Parathyroid adenoma (tissue), 2 donors: ENCODE results near the gene POLR3G.

Experiments used
- H2AFZ ChIP-seq: fragments of 300-600 bp; sonication (generic); one replicate; pipeline ENCODE4 v1.7.0; 2017; ENCODE audit warnings: antibody characterized with exemption, mild to moderate bottlenecking
- H3K27ac ChIP-seq: fragments of 300-600 bp; sonication (generic); one replicate; pipeline ENCODE4 v1.7.0; 2017
- H3K27me3 ChIP-seq: fragments of 300-600 bp; sonication (generic); one replicate; pipeline ENCODE4 v1.7.0; 2017; ENCODE audit warnings: low read length; ENCODE audit not compliant: control insufficient read depth, insufficient read depth
- H3K36me3 ChIP-seq: fragments of 300-600 bp; sonication (generic); one replicate; pipeline ENCODE4 v1.7.0; 2017; ENCODE audit warnings: low read length; ENCODE audit not compliant: control insufficient read depth, insufficient read depth
- H3K4me1 ChIP-seq: fragments of 300-600 bp; sonication (generic); one replicate; pipeline ENCODE4 v1.7.0; 2017; ENCODE audit warnings: control low read depth
- H3K4me2 ChIP-seq: fragments of 300-600 bp; sonication (generic); one replicate; pipeline ENCODE4 v1.7.0; 2017; ENCODE audit warnings: low read length
- H3K4me3 ChIP-seq: fragments of 300-600 bp; sonication (generic); one replicate; pipeline ENCODE4 v1.7.0; 2017; ENCODE audit warnings: low read depth, low read length
- H3K79me2 ChIP-seq: fragments of 300-600 bp; sonication (generic); one replicate; pipeline ENCODE4 v1.7.0; 2017; ENCODE audit warnings: control low read depth
- H3K9ac ChIP-seq: fragments of 300-600 bp; sonication (generic); one replicate; pipeline ENCODE4 v1.7.0; 2017; ENCODE audit warnings: mild to moderate bottlenecking
- H3K9me3 ChIP-seq: fragments of 300-600 bp; sonication (generic); one replicate; pipeline ENCODE4 v1.7.0; 2017; ENCODE audit warnings: low read length; ENCODE audit not compliant: control insufficient read depth
- TF ChIP-seq, protein P1 (sequence below): fragments of 300-600 bp; sonication (generic); IDR thresholded peaks from one replicate; pipeline ENCODE4 v1.7.0; 2017; ENCODE audit warnings: antibody characterized with exemption, mild to moderate bottlenecking
- donor health status: primary hyperparathyroidism.

The POLR3G gene

GRCh38 chr5:90519081-90519480, 44.4 kb downstream of the POLR3G start:
- H3K9me3 ChIP-seq = no peaks in the 10 kb centered on the region
- H3K4me1 ChIP-seq = no peaks in the 10 kb centered on the region
- no peak overlapping the region for H2AFZ ChIP-seq
- H3K36me3 ChIP-seq = no peaks in the 10 kb centered on the region
- TF ChIP-seq, protein P1, sequence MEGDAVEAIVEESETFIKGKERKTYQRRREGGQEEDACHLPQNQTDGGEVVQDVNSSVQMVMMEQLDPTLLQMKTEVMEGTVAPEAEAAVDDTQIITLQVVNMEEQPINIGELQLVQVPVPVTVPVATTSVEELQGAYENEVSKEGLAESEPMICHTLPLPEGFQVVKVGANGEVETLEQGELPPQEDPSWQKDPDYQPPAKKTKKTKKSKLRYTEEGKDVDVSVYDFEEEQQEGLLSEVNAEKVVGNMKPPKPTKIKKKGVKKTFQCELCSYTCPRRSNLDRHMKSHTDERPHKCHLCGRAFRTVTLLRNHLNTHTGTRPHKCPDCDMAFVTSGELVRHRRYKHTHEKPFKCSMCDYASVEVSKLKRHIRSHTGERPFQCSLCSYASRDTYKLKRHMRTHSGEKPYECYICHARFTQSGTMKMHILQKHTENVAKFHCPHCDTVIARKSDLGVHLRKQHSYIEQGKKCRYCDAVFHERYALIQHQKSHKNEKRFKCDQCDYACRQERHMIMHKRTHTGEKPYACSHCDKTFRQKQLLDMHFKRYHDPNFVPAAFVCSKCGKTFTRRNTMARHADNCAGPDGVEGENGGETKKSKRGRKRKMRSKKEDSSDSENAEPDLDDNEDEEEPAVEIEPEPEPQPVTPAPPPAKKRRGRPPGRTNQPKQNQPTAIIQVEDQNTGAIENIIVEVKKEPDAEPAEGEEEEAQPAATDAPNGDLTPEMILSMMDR = no peak
- no peak overlapping the region for H3K27ac ChIP-seq
- no peak overlapping the region for H3K4me3 ChIP-seq
- no peak overlapping the region for H3K4me2 ChIP-seq
- no peaks in the 10 kb centered on the region for H3K27me3 ChIP-seq
- H3K9ac ChIP-seq = no peak overlapping the region
- H3K79me2 ChIP-seq = no peaks in the 10 kb centered on the region

DNA sequence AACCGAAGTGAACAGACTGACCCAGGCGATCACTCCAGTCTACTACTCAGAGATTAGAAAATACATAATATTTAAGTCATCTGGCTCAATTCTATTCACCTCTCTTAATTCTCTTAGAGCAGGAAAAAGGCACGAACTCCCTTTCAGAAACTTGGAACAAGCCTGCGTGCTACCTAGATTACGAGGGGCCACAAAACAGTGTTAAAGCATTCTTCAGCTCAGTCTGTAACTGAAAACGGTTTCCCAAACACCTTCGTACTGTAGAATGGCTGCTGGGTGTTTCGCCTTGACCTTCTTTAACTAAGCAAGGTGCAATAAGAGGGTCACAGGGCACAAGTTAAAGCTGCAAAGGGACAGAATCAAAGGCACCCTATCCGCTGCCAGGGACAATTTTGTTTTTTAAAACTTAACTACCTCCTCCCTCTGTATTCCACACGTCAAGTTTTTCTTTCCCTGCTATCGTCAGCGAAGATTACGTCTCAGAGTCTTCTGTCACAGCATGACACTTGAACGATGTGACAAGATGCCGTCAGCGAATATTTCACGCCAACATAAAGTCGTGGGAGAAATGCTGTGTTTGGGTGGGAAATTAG, 54.0 kb downstream of the POLR3G start:
- Histone ChIP-seq H3K79me2 (peaks cover 7% of the 10 kb centered on the region), H3K4me2 (peak overlapping the region; percentile 76), H3K27me3 (no peaks in the 10 kb centered on the region), H2AFZ (peak overlapping the region; percentile 84), H3K9me3 (no peaks in the 10 kb centered on the region), H3K27ac (peak overlapping the region; percentile 90), H3K9ac (peak overlapping the region; percentile 9), H3K36me3 (no peaks in the 10 kb centered on the region), H3K4me1 (peaks cover 9% of the 10 kb centered on the region), H3K4me3 (peak overlapping the region; percentile 99)
- TF ChIP-seq, protein P1 = no peak

DNA sequence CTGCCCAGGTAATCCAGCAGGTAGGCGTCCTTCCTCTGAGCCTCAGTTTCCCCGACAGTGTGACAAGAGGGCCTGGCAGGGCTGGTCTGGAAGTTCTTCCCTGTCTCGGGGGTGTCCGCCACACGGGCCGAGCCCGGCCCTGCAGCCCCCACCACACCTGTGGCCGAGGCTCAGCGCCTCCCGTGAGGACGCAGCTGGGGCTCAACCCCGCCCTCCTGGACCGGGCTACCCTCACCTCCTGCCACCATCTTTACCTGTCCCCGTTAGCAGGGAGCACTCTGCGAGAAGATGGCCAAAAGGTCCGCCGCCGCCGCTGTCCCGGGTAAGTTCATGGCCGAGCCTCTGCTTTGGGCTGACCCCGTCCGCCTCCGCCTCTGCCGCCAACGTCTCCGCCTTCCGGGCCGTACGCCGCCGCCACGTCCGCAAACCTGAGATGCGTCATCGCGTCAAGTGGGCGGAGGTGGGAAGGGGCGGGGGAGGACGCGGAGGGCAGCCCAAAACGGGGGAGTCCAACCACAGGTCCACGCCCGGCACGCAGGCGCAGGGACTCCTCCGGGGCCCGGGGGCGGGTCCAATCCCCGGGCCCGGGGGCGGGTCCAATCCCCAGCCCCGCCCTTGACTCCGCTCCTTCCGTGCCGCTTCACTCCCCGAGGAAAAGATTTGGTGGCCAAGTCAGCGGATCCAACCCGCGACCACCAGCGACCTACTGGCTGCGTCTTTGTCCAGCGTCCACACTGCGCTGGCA, 54.7 kb downstream of the POLR3G start, which contains the start of gene LYSMD3:
TSS of gene LYSMD3 (minus strand) at position 391 of the 745 bp plus-strand sequence. CDS start 4,295 bp downstream, outside the sequence.
- Histone ChIP-seq H2AFZ (peak within 1 kb of the TSS; percentile 96), H3K79me2 (peaks cover 7% of the 10 kb centered on the region), H3K9me3 (no peaks in the 10 kb centered on the region), H3K4me3 (peak within 1 kb of the TSS; percentile 99), H3K4me1 (peaks cover 9% of the 10 kb centered on the region), H3K36me3 (no peaks in the 10 kb centered on the region), H3K27me3 (no peaks in the 10 kb centered on the region), H3K27ac (peak within 1 kb of the TSS; percentile 90), H3K4me2 (peak within 1 kb of the TSS; percentile 96), H3K9ac (peak within 1 kb of the TSS; percentile 9)
- TF ChIP-seq, protein P1 = no peak

- peak overlapping the region; percentile 96 for H2AFZ ChIP-seq
- TF ChIP-seq, protein P1 = peak; percentile 73
- H3K4me1 ChIP-seq = peaks cover 9% of the 10 kb centered on the region
- no peak overlapping the region for H3K9ac ChIP-seq
- no peaks in the 10 kb centered on the region for H3K27me3 ChIP-seq
- H3K79me2 ChIP-seq = peaks cover 7% of the 10 kb centered on the region
- peak overlapping the region; percentile 96 for H3K4me2 ChIP-seq
- no peaks in the 10 kb centered on the region for H3K9me3 ChIP-seq
- H3K4me3 ChIP-seq = peak overlapping the region; percentile 99
- H3K27ac ChIP-seq = peak overlapping the region; percentile 90
- H3K36me3 ChIP-seq = no peaks in the 10 kb centered on the region
Observed at GRCh38 chr5:90529939-90530677, 55.4 kb downstream of the POLR3G start.
